Activated CD8-positive, alpha-beta T cell treated with anti-CD3 and anti-CD28 coated beads, Interleukin-2, amount 10 ng/mL, durations not matched to agents 7 days and 5 days (primary cell): Measurements from ENCODE around the gene ADGRD1. TPM values are rescaled to one million over a fixed set of nuclear protein-coding genes. Genes with fewer than 3 reads are reported as not detected.
"Not testable (repeated sequence)": the region's sequence is repeated elsewhere in the genome, so short reads cannot be mapped to it uniquely, and the experiment has no call there.

Source experiments
- ATAC-seq: fragments of 150-1000 bp; cut with Tn5 transposase; one replicate; pipeline ENCODE4 v1.10.0; 2021; ENCODE audit warnings: moderate library complexity
- CTCF ChIA-PET: fragments of 350-600 bp; sonication (Branson Sonifier 250); formaldehyde crosslinking; loops from one replicate; lab custom pipeline; 2021; ENCODE audit warnings: antibody characterized with exemption; lab: Charles Lee
- POLR2A ChIA-PET: fragments of 350-600 bp; sonication (Branson Sonifier 250); formaldehyde crosslinking; loops from one replicate; lab custom pipeline; 2021; ENCODE audit warnings: antibody characterized with exemption; lab: Charles Lee
- DNase-seq: peaks from one replicate; pipeline ENCODE4 v3.0.0-alpha.2; 2020
- H3K27ac Mint-ChIP-seq: one replicate; pipeline ENCODE4 v1.8.0; 2021; ENCODE audit warnings: mild to moderate bottlenecking, mixed read lengths
- H3K27me3 Mint-ChIP-seq: one replicate; pipeline ENCODE4 v1.8.0; 2021; ENCODE audit warnings: low read depth, mixed read lengths
- H3K36me3 Mint-ChIP-seq: one replicate; pipeline ENCODE4 v1.8.0; 2021; ENCODE audit warnings: low read depth, mixed read lengths
- H3K4me1 Mint-ChIP-seq: one replicate; pipeline ENCODE4 v1.8.0; 2021; ENCODE audit warnings: low read depth, mixed read lengths
- H3K4me3 Mint-ChIP-seq: one replicate; pipeline ENCODE4 v1.8.0; 2021; ENCODE audit warnings: mild to moderate bottlenecking, mixed read lengths
- H3K9me3 Mint-ChIP-seq: one replicate; pipeline ENCODE4 v1.8.0; 2022; ENCODE audit warnings: mixed read lengths; ENCODE audit not compliant: insufficient read depth
- total RNA-seq, 2 experiments: library from RNA; stranded (reverse); gene quantifications; one replicate each; pipeline ENCODE4 v1.2.3, GENCODE V29; 2021

Gene ADGRD1
- total RNA-seq, 2 experiments from 2014 or later: not detected

GRCh38 chr12:131112700-131113290 lies 159.1 kb downstream of the ADGRD1 start:
- Mint-ChIP-seq H3K36me3 (no peaks in the 10 kb centered on the region), H3K9me3 (no peaks in the 10 kb centered on the region), H3K27ac (no peak overlapping the region), H3K27me3 (peaks cover 5% of the 10 kb centered on the region), H3K4me1 (no peaks in the 10 kb centered on the region), H3K4me3 (no peak overlapping the region)
- POLR2A ChIA-PET: no interaction called here
- CTCF ChIA-PET: interaction anchor here (1.3 to 6.8 kb wide), 2 partner anchors 8 to 19 kb away, joined by 3 to 45 read pairs; no protein-coding TSS in a partner anchor
- no peak for ATAC-seq
- DNase-seq: no peak

- H3K9me3 Mint-ChIP-seq: no peaks in the 10 kb centered on the region
- no peak overlapping the region for H3K27ac Mint-ChIP-seq
- no peak overlapping the region for H3K4me3 Mint-ChIP-seq
- H3K27me3 Mint-ChIP-seq: peaks cover 5% of the 10 kb centered on the region
- no peaks in the 10 kb centered on the region for H3K36me3 Mint-ChIP-seq
- CTCF ChIA-PET: interaction anchor here (1.4 to 6.8 kb wide), 2 partner anchors 9 to 18 kb away, joined by 6 to 45 read pairs; no protein-coding TSS in a partner anchor
- no peak for DNase-seq
- ATAC-seq: no peak
- no peaks in the 10 kb centered on the region for H3K4me1 Mint-ChIP-seq
- POLR2A ChIA-PET: no interaction called here
Observed at GRCh38 chr12:131113568-131114270, 160.0 kb downstream of the ADGRD1 start.

GRCh38 chr12:131114271-131114670 lies 160.6 kb downstream of the ADGRD1 start:
- Mint-ChIP-seq H3K4me3 (no peak overlapping the region), H3K9me3 (no peaks in the 10 kb centered on the region), H3K36me3 (no peaks in the 10 kb centered on the region), H3K27me3 (peaks cover 5% of the 10 kb centered on the region), H3K27ac (no peak overlapping the region), H3K4me1 (no peaks in the 10 kb centered on the region)
- ChIA-PET POLR2A (no interaction called here), CTCF (interaction anchor here (1.4 to 6.8 kb wide), 2 partner anchors 9 to 18 kb away, joined by 6 to 45 read pairs; no protein-coding TSS in a partner anchor)
- no peak for DNase-seq
- ATAC-seq: no peak

GRCh38 chr12:131114942-131115584 lies 161.4 kb downstream of the ADGRD1 start:
- POLR2A ChIA-PET: no interaction called here
- ATAC-seq: no peak
- H3K9me3 Mint-ChIP-seq: no peaks in the 10 kb centered on the region
- no peak for DNase-seq
- H3K4me1 Mint-ChIP-seq: no peaks in the 10 kb centered on the region
- no peaks in the 10 kb centered on the region for H3K36me3 Mint-ChIP-seq
- CTCF ChIA-PET: interaction anchor here (1.4 to 6.8 kb wide), 3 partner anchors 10 to 22 kb away, joined by 4 to 45 read pairs (median 6); no protein-coding TSS in a partner anchor
- H3K4me3 Mint-ChIP-seq: no peak overlapping the region
- peaks cover 5% of the 10 kb centered on the region for H3K27me3 Mint-ChIP-seq
- no peak overlapping the region for H3K27ac Mint-ChIP-seq

GRCh38 chr12:131115766-131116467 lies 162.2 kb downstream of the ADGRD1 start:
- DNase-seq (no peak), ATAC-seq (no peak)
- peaks cover 3% of the 10 kb centered on the region for H3K27me3 Mint-ChIP-seq
- no peak overlapping the region for H3K4me3 Mint-ChIP-seq
- ChIA-PET CTCF (interaction anchor here (1.2 to 6.8 kb wide), 3 partner anchors 11 to 23 kb away, joined by 4 to 45 read pairs (median 5); no protein-coding TSS in a partner anchor), POLR2A (no interaction called here)
- no peaks in the 10 kb centered on the region for H3K4me1 Mint-ChIP-seq
- no peaks in the 10 kb centered on the region for H3K9me3 Mint-ChIP-seq
- no peaks in the 10 kb centered on the region for H3K36me3 Mint-ChIP-seq
- no peak overlapping the region for H3K27ac Mint-ChIP-seq

- DNase-seq (no peak), ATAC-seq (no peak)
- Mint-ChIP-seq H3K9me3 (no peaks in the 10 kb centered on the region), H3K27ac (no peak overlapping the region), H3K27me3 (peaks cover 3% of the 10 kb centered on the region), H3K36me3 (no peaks in the 10 kb centered on the region), H3K4me3 (no peak overlapping the region), H3K4me1 (no peaks in the 10 kb centered on the region)
- ChIA-PET CTCF (interaction anchor here (1.2 to 6.8 kb wide), 2 partner anchors 12 to 16 kb away, joined by 5 to 45 read pairs; no protein-coding TSS in a partner anchor), POLR2A (no interaction called here)
Observed at GRCh38 chr12:131116468-131117117, 162.9 kb downstream of the ADGRD1 start.

- H3K27me3 Mint-ChIP-seq: no peaks in the 10 kb centered on the region
- H3K4me1 Mint-ChIP-seq: no peaks in the 10 kb centered on the region
- H3K9me3 Mint-ChIP-seq: no peaks in the 10 kb centered on the region
- no peak for ATAC-seq
- H3K36me3 Mint-ChIP-seq: no peaks in the 10 kb centered on the region
- CTCF ChIA-PET: interaction anchor here (6.8 kb wide), 1 partner anchor 13 kb away, joined by 45 read pairs; no protein-coding TSS in a partner anchor
- POLR2A ChIA-PET: no interaction called here
- DNase-seq: no peak
- H3K4me3 Mint-ChIP-seq: no peak overlapping the region
- H3K27ac Mint-ChIP-seq: no peak overlapping the region
Observed at GRCh38 chr12:131117438-131118245, 163.9 kb downstream of the ADGRD1 start.

GRCh38 chr12:131118371-131118770 lies 164.7 kb downstream of the ADGRD1 start:
- ChIA-PET POLR2A (no interaction called here), CTCF (interaction anchor here (6.8 kb wide), 1 partner anchor 14 kb away, joined by 45 read pairs; no protein-coding TSS in a partner anchor)
- H3K27ac Mint-ChIP-seq: no peak overlapping the region
- no peak overlapping the region for H3K4me3 Mint-ChIP-seq
- no peak for DNase-seq
- no peaks in the 10 kb centered on the region for H3K27me3 Mint-ChIP-seq
- H3K36me3 Mint-ChIP-seq: no peaks in the 10 kb centered on the region
- no peaks in the 10 kb centered on the region for H3K9me3 Mint-ChIP-seq
- ATAC-seq: no peak
- H3K4me1 Mint-ChIP-seq: no peaks in the 10 kb centered on the region

- H3K4me3 Mint-ChIP-seq, ATAC-seq, H3K27me3 Mint-ChIP-seq, H3K9me3 Mint-ChIP-seq, H3K27ac Mint-ChIP-seq, H3K4me1 Mint-ChIP-seq, POLR2A ChIA-PET, H3K36me3 Mint-ChIP-seq, DNase-seq: not testable (repeated sequence)
- CTCF ChIA-PET: interaction anchor here (6.8 kb wide), 1 partner anchor 15 kb away, joined by 45 read pairs; no protein-coding TSS in a partner anchor
Observed at GRCh38 chr12:131119345-131119744, 165.6 kb downstream of the ADGRD1 start.

GRCh38 chr12:131119936-131120335 lies 166.2 kb downstream of the ADGRD1 start:
- no peaks in the 10 kb centered on the region for H3K36me3 Mint-ChIP-seq
- no peak overlapping the region for H3K4me3 Mint-ChIP-seq
- no peaks in the 10 kb centered on the region for H3K9me3 Mint-ChIP-seq
- ATAC-seq: no peak
- no peak overlapping the region for H3K27ac Mint-ChIP-seq
- POLR2A ChIA-PET: no interaction called here
- no peak for DNase-seq
- CTCF ChIA-PET: no interaction called here
- no peaks in the 10 kb centered on the region for H3K27me3 Mint-ChIP-seq
- H3K4me1 Mint-ChIP-seq: no peaks in the 10 kb centered on the region
